NCI-H2107 treated with DMSO at 0.1 percent for 48 hours (cell line): ENCODE results near the gene BANF1.
"Not testable (repeated sequence)": the region's sequence is repeated elsewhere in the genome, so short reads cannot be mapped to it uniquely, and the experiment has no call there.

Experiments
- DNase-seq: peaks from one replicate; lab custom pipeline; 2025; ENCODE audit not compliant: unreplicated experiment; lab: John Stamatoyannopoulos, UW

The BANF1 gene

DNA sequence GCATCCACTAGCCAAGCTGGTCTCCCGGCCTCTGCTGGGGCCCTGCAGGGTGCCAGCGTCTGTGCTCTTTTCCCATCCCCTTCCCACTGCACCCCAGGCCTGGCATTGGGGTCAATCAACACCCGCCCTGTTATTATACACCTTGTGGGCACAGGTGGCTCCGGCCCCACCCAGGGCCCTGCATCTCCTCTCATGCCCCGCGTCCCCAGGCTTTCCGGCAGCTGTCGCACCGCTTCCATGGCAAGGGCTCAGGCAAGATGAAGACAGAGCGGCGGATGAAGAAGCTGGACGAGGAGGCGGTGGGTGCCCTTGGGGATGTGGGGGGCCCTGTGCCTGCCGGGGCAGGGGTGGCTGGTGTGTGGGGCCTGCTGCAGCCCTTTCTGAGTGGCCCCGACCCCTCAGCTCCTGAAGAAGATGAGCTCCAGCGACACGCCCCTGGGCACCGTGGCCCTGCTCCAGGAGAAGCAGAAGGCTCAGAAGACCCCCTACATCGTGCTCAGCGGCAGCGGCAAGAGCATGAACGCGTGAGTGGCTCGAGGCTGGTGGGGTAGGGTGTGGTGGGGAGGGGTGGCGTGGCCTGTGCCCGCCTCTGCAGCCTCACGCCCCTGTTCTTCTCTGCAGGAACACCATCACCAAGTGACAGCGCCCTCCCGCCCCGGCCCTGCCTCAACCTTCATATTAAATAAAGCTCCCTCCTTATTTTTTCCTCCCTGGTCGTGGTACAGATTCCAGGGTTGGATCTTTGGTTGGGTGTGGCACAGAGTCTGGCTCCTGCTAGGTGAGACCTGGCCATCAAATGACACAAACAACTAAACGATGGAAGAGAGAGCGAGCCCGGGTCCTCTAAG, 23.7 kb upstream of the BANF1 start:
- DNase-seq = no peak

DNA sequence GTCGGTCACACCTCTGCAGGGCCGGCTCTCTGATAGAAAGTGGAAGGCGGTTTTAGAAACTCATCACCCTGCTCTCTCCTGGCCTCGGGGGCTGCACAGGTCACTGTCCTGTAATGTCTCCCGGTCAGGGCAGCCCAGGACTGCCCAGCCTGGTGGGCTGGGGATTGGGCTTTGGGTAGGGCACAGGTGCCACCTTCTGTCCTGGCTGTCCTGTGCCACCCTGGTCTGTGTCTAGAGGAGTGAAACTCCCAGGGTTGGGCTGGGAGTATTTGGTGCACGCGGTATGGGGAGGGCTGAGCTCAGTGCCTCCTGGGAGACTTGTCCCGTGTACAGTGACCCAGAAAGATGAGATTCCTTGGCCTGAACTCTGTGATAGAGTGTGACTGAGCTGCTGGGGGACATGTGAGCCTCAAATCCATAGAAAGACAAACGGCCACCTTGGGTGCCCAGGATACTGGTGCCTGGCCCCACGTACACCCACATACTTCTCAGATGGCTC, 23.0 kb upstream of the BANF1 start:
- DNase-seq = no peak

DNA sequence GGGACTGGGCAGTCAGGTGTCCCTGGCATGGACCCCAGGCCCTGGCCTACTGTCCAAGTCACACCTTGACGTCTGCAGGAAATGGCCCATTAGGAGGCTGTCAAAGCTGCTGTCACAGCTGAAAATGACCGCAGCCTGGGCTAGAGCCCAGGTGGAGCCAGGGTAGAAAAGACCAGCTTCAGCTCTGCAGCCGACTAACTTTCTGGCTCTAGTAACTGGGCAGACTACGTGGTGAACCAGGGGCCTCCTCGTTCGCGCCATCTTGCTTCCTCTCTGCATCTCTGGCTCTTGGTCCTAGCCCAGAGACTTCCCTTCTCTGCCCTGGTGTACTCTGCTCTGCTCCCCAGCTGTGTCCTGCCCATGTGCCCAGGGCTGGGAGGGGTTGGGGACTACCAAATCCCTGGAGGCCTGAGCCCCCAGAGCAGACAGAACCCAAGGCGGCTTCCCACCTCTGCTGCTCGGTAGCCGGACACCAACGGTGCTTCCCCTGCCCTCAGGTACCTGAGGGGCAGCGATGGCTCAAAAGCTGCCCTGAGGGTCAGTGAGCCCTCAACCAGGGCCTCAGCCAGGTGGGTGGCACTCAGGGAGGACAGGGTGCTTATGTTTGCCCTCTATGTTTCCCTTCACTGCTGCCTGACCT, 21.1 kb upstream of the BANF1 start:
- DNase-seq = no peak

DNA sequence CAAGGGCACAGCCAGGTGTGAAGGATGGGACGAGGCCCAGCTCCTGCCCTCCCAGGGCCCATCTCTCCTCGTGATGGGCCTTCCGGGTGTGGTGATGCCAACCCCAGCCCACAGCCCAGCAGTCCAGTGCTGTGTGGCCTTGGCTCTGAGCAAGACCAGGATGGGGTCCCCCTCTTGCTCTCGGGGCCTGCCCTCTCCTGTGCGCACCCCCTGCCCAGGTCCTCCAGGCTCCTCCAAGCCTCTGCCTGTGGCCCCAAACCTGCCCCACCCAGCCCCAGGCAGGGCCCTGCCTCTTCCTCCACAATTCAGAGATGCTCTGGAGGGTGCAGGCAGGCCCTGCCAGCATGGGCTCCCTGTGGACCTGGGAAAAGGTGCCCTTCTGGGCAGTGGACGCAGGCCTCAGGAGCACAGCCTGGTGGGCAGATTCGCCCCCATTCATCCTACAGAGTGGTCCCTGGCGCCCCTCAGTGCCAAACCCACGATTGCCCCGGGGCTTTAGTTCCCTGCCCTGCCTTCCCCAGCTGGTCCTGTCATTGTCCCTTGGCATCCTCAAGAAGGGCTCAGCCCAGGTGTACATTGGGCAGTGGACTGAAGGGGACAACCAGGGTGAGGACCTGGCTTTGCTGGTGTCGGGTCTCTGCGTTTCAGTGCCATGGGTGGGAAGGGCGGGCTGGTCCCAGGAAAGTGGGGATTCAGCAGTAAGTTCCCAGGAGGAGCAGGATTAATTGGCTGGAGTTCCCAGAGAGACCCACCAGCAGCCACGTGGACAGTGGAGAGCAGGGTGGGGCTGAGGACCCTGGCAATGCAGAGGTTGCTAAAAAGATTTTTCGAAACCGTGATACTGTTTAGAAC, 20.1 kb upstream of the BANF1 start:
- no peak for DNase-seq

DNA sequence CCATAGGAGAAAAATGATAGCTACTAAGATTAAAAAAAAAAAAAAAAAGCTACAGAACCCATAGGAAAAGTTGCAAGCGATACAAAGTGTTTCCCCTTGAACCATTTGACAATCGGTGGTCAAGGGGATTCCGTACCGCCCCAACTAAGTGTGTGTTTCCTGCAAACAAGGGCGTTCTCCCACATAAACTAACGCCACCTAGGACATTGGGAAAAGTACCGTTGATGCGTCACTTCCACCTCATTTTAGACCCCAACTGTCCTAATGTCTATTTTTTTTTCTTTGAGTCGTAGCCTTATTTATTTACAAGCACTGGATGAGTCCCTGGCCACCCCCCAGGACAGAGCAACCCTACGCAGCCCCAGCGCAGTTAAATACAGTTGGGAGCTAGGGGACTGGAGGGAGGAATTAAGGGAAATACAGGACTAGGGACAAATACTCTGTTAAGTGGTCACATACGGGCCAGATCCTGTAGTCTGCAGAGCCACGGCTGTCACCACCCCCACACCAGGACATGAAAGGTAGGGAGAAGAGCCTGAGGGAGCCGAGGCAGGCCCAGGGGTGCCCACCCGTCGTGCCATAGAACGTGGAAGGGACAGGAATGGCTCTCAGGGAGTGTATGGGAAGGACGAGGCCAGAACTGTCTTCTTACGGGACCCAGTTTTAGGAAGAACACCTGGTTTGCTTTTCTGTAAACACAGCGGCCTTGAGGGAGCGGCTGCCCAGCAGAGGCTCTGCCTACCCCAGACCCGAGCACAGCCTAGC, 19.3 kb upstream of the BANF1 start:
- no peak for DNase-seq

DNA sequence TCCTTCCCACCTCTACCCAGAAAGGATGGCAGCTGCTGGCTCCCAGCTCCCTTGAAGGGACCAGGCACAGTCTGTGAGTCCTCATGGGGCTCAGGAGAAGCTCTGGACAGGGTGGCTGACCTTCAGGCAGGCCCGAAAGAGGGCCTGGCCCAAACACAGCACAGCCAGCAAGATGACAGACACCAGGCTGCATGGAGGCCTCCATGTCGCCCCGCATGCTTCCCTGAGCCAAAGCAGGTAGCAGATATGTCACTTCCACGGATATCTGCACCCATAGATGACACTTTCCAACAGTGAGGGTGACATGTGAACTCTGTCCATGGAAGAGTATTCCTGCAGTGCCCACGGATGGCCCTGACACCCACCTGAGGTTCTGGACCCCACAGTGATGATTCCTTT, 18.7 kb upstream of the BANF1 start:
- DNase-seq = no peak

DNA sequence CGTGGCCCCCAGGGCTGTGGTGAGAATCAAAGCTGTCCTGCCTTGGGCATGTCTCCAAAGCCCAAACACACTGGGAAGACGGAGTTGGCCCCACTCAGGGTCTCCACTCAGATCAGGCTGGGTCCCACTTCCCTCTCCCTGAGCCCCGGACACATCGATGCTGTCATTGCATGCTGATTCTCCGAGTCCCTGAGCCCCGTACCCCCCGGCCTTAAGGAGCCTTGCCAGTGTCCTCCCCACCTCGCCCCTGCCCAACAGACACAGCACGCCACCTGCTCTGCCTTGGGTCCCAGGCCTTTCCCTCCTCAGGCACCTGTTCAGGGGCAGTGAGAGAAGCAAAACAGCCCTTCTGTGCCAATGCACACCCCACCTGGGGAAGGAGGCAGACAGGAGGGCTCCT, 15.0 kb upstream of the BANF1 start:
- DNase-seq = no peak

DNA sequence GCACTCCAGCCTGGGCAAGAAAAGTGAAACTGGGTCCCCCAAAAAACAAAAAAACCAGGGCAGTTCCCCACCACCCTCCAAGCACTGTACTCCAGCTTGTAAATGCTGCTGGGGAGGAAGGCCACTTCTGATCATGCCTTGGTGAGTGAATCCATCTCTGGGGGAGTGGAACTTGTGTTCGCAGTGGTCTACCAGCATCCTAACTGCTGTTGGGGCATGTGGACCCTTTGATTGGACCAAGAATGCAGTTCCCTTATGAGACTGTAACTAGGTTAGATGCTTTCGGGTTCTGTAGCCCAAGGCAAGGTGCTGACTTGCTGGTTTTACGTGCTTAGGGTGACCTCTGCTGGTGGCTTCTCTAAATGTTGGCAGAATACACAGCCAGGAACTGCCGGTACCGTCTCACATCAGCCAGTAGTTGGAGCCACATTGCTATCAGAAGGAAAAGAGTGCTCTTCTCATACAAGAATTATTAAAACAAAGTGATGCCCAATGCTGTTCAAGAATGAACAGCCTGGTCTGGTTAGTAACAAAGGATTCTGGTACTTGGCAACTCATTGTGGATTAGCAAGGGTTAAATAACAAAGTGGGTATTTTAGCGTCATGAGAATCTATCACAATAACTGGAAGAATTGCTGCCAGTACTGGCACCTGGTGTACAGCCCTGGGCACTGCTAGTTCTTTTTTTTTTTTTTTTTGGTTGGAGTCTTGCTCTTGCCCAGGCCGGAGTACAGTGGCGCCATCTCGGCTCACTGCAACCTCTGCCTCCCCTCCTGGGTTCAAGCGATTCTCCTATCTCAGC, 13.3 kb upstream of the BANF1 start:
- DNase-seq = peak; percentile 95

DNA sequence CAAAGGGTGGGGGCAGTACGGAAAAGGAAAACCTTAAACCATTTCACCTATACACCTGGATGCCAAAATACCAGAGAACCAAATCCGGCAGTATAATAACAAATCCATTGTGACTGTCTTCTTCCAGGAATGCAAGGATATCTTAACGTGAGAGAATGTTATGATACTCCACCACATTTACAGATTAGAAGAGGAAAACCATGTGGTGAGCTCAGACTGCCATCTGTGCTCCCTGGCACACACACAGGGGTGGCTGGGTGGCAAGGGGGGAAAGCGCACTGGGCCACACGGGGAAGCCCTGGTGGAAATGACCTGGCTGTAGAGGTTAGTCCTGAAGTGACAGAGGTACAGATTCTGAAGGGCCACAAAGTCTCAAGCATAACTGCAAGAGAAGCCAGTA, 10.2 kb upstream of the BANF1 start:
- no peak for DNase-seq

DNA sequence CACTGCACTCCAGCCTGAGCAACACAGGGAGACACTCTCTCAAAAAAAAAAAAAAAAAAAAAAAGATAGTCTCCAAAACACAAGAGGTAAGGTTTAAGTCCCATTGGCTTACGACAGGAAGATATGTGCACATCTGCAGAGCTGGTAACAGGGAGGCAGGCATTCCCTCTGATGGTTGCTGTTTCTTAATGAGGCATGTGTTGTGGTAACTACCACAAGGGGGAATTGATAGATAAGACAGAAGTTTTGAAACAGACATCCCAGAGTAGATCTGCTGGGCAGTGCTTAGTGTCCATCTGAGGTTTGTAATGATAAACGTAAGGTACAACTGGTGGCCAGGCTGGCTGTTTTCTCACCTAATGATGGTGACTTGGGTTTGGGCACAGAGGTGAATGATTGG, 5.0 kb upstream of the BANF1 start:
- DNase-seq = no peak

DNA sequence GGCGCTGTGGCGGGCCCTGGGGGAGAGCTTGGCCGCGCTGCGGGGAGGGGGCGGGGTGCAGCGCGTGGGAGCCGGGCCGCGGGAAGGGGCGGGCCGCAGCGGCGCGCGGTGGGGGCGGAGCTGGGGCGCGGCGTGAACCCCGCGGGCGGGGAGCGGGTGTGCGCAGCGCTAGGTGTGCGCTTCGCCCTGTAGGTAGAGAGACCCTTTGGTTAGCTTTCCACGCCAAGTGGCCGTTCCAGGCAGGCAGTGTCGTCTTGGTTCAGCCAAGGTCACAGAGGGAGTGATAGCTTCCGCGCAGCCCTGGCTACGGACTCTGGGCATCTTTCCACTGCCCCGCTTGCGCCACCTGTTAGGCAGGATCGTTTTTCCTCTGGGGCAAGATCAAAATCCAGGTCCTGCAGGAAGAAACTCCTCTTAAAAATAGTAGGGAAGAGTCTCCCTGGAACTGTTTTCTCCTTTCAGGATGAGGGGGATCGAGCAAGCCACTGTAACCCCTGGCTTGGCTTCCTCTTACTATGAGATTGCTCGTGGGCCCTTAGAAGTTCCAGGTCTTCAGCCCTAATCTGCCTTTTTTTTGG, 434 bp downstream of the BANF1 start:
- DNase-seq = no peak

DNA sequence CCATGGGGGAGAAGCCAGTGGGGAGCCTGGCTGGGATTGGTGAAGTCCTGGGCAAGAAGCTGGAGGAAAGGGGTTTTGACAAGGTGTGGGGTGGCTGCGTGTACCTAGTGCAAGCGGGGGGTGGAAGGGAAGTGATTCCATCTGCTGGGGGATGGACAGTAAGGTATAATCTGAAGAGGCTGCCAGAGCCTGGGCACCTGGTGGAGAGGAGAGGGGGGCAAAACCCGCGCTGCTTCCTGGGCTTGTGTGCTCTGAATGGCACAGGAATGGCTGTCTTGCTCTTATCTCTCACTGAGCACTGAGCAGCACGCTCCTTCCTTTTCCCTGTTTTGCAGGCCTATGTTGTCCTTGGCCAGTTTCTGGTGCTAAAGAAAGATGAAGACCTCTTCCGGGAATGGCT, 988 bp downstream of the BANF1 start:
- no peak for DNase-seq

DNA sequence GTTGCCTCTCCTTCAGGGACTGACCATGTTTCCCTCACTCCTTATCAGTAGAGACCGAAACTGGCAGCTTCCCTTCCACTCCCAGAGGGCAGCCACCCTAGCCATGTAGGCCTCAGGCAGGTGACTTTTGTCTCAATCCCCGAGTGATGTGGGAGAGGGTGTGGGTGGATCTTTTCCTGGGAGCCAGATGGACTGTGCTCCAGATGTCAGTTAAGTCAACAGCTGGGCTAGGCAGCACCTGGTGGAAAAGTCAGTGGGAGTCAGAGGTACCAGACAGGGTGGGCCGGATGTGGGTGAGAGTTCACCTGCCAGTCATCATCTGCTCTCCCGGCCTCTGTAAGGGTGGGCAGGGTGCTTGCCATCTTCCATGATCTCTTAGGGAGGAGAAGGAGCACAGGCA, 1.9 kb downstream of the BANF1 start:
- no peak for DNase-seq

DNA sequence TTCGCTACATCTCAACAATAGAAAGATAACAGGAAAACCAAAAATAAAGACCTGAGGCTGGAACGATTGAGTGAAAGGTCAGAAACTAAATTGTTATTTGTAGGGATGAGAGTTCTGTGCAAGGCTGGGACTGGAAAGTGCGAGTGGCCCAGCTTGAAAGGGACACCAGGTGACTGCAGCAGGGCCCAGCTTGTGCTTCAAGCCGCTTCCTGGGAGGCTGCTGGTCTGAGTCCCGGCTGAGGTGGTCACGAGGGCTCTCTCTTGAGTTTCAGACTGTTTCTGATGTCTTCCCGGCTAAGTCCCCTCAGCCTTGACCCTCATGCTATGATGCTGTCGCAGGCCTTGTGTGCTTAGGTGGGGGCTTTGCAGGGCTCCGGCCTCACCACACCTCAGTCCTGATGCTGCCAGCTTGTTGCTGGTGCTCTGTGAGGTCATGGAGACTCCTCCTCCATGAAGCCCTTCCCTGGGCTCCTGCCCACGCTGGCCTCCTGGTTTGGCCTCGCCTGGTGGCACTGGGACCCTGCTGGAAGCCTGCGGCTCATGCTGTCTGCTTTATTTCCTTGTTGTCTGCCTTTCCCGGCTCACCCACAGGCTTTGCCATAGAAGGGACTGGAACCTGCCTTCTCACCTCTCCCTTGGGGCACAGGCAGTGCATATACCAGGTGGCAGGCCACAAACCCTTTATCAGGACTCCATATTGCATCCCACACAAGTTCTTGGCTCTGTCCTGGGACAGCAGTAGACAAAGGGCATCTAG, 4.0 kb downstream of the BANF1 start:
- no peak for DNase-seq

DNA sequence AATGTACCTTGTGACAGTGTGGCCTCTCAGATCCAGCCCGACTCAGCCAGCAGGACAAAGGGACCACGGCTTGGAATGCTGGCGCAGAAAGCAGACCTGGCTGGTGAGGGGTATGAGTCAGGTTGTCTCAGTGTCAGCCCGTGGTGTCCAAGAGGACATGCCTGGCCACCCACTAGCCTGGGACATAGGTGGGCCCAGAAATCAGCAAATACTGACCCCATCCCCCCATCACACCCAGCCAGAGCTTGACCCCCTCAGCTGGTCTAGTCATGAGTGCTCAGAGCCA, 4.5 kb downstream of the BANF1 start:
- DNase-seq = no peak

DNA sequence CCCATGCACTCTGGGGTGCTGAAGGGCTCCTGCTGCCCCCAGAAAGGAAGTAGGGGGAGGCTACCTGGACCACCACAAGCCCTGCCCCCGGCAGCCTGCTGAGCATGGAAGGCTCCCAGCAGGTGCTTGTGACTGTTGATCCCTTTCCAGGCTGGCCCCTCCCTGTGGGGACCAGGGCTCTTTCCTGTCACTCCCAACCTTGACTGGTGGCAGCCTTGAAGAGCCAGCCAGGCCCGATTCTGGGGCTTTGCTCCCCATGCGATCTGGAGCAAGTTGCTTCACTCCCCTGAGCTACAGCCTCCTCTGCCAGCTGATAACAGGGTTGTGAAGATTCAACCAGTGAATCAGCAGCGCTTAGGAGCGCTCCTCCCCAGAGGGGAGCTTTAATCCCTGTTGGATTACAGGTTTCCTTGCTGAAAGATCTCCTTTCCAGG, 4.9 kb downstream of the BANF1 start:
- no peak for DNase-seq

DNA sequence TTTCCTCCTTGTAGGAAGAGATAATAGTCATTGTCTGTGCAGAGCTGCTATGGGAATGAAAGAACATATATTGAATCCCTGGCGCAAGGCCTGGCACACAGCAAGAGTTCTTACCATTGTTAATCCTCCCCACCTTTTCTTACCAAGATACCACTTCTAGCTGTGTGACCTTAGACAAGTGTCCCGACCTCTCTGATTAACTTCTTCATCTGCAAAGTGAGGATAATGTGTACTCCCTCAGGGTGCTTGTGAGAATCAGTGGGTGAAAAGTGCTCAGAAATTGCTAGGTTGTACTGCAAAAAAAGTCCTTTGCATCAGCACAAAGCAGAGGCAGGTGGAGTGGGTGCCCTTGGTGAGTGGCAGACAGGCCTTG, 5.8 kb downstream of the BANF1 start:
- no peak for DNase-seq

DNA sequence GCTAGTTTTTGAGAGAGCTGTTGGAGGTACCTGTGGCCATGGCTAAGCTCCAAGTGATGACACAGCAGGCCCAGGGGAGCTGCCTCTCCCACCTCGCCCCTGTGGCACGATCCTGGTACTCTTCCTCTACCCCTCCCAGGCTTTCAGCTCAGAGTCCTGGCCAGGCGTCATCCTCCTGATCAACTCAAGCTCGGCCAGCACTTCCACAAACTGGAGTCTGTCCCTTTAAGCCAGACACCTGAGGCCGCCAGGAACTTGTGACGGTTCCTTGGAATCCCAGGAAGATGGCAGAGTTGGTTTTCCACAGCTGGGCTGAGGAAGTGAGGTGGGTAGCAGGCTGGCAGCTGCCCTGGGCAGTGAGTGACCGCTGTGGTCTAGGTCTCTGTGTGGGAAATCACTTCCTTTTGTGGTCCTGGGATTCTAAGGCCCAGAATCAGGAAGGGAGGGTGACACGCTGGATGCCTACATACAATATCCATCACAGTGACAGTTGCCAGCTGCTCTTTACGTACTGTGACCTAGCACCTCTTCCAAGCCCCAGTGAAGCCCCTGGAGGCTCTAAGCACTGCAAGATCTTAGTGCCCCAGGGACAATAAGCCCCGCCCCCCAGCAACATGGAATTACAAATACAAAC, 6.3 kb downstream of the BANF1 start:
- DNase-seq = no peak

DNA sequence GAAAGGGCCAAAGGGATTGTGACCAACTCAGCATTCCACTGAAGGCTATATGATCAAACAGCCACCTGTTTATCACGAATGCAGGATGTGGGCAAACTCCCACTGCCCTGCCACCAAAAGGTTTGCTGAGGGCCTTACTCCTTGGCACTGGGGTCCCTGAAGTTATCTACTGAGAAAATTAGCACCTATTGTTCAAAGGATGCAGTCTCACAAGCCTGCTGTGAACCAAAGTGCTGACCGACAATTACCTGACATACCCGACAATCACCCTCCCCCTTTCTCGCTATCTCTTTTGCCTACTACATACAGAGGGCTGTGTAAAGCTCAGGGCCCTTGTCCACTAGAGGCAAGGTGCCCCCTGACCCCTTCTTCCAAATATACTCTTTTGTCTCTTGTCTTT, 7.7 kb downstream of the BANF1 start:
- not testable (repeated sequence) for DNase-seq
